Measurements from ENCODE around the gene GPX1. TPM values are rescaled to one million over a fixed set of nuclear protein-coding genes. Genes with fewer than 3 reads are reported as not detected.

Gene GPX1
- total and polyA plus RNA-seq, 12 donors, result 85.2 to 267 (median 114) TPM

DNA sequence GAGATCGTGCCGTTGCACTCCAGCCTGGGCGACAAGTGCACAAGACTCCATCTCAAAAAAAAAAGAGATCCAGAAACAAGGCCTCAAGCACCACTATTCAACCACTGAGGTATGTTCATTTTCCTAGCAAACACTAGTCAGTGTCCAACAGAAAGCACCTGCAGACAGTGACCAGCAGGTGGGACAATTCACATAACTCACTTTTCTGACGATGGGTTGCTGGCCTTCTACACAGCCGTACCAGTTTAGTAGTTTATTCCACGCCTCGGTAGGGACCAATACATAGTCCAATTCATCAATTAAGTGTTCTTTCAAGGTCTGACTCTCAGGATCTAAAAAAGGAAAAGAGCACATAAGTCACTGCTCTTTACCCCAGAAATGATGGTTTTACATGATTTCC, 30.7 kb downstream of the GPX1 start:
- TF ChIP-seq, protein P1, sequence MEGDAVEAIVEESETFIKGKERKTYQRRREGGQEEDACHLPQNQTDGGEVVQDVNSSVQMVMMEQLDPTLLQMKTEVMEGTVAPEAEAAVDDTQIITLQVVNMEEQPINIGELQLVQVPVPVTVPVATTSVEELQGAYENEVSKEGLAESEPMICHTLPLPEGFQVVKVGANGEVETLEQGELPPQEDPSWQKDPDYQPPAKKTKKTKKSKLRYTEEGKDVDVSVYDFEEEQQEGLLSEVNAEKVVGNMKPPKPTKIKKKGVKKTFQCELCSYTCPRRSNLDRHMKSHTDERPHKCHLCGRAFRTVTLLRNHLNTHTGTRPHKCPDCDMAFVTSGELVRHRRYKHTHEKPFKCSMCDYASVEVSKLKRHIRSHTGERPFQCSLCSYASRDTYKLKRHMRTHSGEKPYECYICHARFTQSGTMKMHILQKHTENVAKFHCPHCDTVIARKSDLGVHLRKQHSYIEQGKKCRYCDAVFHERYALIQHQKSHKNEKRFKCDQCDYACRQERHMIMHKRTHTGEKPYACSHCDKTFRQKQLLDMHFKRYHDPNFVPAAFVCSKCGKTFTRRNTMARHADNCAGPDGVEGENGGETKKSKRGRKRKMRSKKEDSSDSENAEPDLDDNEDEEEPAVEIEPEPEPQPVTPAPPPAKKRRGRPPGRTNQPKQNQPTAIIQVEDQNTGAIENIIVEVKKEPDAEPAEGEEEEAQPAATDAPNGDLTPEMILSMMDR (IDR thresholded peaks at IDR 0.05), result peak in 1 of 9 donors; percentile 13
- Histone ChIP-seq H3K4me3 (no peak overlapping the region), H3K4me1 (peaks cover 0 to 2% (median 0%) of the 10 kb centered on the region in 9 donors), H3K27ac (no peak overlapping the region), H3K9me3 (no peaks in the 10 kb centered on the region), H3K36me3 (peaks cover 4 to 100% (median 78%) of the 10 kb centered on the region in 9 donors), H3K27me3 (no peaks in the 10 kb centered on the region)
- 81 to 82% methylated on average over 7 of the region's 7 CpGs for WGBS, 2 donors
- DNase-seq (no peak), ATAC-seq (no peak)
- intact Hi-C loops (cut with DNase I), result no loop called here

DNA sequence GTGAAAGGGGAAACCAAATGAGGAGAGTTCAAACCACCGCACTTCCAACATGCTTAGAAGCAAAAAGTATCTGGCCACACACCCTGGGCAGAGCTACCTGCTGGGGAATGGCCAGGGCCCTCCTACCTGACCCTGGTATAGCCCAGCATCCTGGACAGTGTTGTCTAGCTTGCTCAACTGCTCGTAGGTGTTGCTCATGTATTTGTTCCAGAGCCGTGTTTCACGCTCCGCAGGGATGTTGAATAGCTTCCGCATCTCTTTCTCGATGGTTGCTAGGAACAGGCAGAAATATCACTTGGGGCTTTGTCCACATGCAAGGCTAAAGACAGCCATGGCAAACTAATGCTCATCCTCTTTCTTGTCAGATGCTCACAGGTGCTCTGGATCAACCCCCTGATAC, 33.4 kb downstream of the GPX1 start:
- Histone ChIP-seq H3K27ac (no peak overlapping the region), H3K4me1 (no peaks in the 10 kb centered on the region), H3K36me3 (peaks cover 4 to 100% (median 96%) of the 10 kb centered on the region in 9 donors), H3K9me3 (no peaks in the 10 kb centered on the region), H3K4me3 (no peak overlapping the region), H3K27me3 (no peaks in the 10 kb centered on the region)
- no peak for DNase-seq
- intact Hi-C loops (cut with DNase I), result no loop called here
- WGBS, 2 donors, result 93 to 98% methylated on average over 7 of the region's 7 CpGs
- ATAC-seq, result no peak
- TF ChIP-seq, protein P1 (IDR thresholded peaks at IDR 0.05), result no peak

DNA sequence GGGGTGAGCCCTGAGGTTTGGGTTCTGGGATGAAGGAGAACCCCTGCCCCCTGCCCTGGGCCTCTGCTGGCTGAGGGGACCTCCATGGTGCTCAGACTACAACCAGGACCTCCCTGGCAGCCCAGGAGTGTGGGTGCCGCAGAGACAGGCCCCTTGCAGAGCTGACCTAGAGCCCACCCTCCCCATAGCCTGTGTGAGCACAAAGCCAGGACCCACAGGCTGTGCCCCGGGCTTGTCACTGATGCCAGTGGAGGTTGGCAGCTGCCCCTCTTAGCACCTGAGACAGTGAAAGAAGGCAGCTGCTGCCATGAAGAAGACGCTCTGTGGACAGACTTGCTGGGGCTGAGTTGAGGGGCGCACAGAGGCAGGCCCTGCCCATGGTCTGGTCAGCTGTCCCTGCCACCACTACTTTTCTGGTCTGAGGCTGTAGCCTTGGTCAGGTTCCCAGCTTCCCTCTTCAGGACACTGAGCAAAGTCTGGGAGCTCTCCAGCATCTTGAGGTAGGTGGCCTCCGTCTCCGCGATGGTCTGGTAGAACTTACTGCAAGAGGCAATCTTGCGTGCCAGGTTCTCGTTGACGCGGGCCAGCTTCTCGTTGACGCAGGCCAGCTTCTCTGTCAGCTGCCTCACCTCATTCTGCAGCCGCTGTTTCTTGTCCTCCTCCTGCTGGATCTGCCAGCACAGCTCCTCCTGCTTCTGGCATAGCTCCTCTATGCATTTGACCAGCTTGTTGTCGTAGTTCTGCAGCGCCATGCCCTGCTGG, 41.3 kb downstream of the GPX1 start:
- Histone ChIP-seq H3K27ac (no peak overlapping the region), H3K9me3 (no peaks in the 10 kb centered on the region), H3K4me3 (no peak overlapping the region), H3K36me3 (peaks cover 0 to 100% (median 58%) of the 10 kb centered on the region in 9 donors), H3K27me3 (no peaks in the 10 kb centered on the region), H3K4me1 (peaks cover 0 to 11% (median 0%) of the 10 kb centered on the region in 9 donors)
- peak in 1 of 2 donors; percentile 20 for DNase-seq
- intact Hi-C loops (cut with DNase I), result no loop called here
- WGBS, 2 donors, result 78 to 85% methylated on average over 16 of the region's 16 CpGs
- peak in 4 of 8 donors; percentile 24 to 62 (median 41) for ATAC-seq
- TF ChIP-seq, protein P1 (IDR thresholded peaks at IDR 0.05), result no peak

DNA sequence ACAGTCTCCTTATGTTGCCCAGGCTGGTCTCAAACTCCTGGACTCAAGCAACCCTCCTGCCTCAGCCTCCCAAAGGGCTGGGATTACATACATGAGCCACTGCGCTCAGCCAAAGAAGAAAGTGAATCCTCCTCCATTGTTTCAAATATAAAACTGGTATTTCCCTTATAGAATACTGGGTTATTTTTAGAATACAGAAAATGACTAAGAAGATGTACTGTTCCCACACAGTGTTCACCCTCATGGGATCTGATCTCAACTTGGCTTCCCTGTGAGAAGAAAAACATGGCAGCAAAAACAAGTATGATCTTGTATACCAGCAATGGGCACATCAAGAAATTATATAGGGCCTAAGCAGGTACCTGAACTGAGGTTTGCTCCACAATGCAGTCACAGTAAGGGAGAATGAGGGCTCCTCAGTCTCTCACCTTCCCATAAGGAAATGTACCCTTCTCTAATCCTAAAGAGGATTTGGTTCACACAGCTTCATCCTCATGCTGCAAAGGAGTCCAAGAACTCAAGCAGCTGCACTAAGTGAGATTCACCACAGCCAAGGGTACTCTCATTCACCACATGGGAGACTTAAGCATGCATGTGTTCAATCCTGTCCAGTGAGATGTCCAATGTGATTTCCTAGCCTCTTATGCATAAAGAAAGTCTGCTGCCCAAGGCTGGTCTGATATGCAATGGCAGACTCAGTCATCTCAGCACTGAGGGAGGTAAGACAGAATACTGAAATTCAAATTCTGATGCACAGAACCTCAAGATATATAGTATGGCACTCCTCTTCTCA, 44.1 kb downstream of the GPX1 start:
- DNase-seq (no peak), ATAC-seq (peak in 1 of 8 donors; percentile 23)
- H3K9me3 ChIP-seq, result no peaks in the 10 kb centered on the region
- H3K4me3 ChIP-seq, result no peak overlapping the region
- 87 to 88% methylated on average over 1 of the region's 1 CpG for WGBS, 2 donors
- TF ChIP-seq, protein P1 (IDR thresholded peaks at IDR 0.05), result no peak
- peaks cover 0 to 100% (median 48%) of the 10 kb centered on the region in 9 donors for H3K36me3 ChIP-seq
- H3K4me1 ChIP-seq, result peaks cover 0 to 11% (median 0%) of the 10 kb centered on the region in 9 donors
- H3K27ac ChIP-seq, result peak overlapping the region in 1 of 10 donors; percentile 17
- intact Hi-C loops (cut with DNase I), result no loop called here
- no peaks in the 10 kb centered on the region for H3K27me3 ChIP-seq

Measured in heart right ventricle (tissue), 16 donors.